ENCODE results near the gene FAM181A.

DNA sequence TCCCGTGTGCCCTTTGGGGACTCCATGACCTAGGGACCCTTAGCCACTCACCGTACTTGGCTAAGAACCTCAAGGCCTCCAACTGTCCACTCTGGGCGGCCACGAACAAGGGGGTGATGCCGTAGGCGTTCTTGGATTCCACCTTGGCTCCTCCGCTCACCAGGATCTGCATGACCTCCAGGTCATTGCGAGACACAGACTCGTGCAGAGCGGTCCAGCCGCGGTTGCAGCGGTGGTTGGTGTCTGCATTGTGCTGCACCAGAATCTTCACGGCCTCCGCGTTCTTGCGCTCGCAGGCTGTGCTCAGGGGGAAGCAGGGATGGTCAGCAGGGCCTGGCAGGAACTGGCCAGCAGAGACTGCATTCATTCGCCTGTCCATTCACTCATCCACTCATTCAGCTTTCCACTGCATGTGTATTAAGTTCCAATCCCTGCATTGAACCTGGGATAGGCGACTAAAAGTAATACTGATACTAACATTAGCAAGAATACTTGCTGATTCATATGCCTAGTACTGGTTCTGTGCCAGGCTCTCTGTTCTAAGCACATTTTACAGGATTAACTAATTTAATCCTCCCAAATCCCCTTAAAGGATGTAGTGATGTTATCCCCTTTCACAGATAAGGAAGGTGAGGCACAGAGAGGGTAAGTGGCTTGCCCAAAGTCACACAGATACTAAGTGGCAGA is 23.9 kb downstream of the FAM181A start:
- no peak for TF ChIP-seq CTCF (IDR thresholded peaks at IDR 0.05)
- no peak for TF ChIP-seq POLR2A (IDR thresholded peaks at IDR 0.05)
- no peak for TF ChIP-seq POLR2AphosphoS5 (IDR thresholded peaks at IDR 0.05)
- no peak for TF ChIP-seq EP300 (IDR thresholded peaks at IDR 0.05; ENCODE audit: low read depth)
